Smooth muscle cell (in vitro differentiated cells): ENCODE results near the gene IQCH. TPM values are rescaled to one million over a fixed set of nuclear protein-coding genes. Genes with fewer than 3 reads are reported as not detected.

Source experiments
- DNase-seq: peaks from one replicate; lab custom pipeline; 2025; ENCODE audit not compliant: unreplicated experiment; lab: John Stamatoyannopoulos, UW
- H2AFZ ChIP-seq: fragments of 200-600 bp; sonication (generic); 2 replicates; pipeline ENCODE4 v1.6.0; 2016; ENCODE audit warnings: antibody characterized with exemption, low read depth, mild to moderate bottlenecking
- H3F3A ChIP-seq: fragments of 200-600 bp; sonication (generic); 2 replicates; pipeline ENCODE4 v1.6.0; 2017; ENCODE audit warnings: antibody characterized with exemption, low read depth
- H3K27ac ChIP-seq: fragments of 200-600 bp; sonication (generic); 2 replicates; pipeline ENCODE4 v1.5.1; 2016; ENCODE audit warnings: low read depth, mild to moderate bottlenecking
- H3K27me3 ChIP-seq: fragments of 200-600 bp; sonication (generic); 2 replicates; pipeline ENCODE4 v1.6.1; 2016; ENCODE audit warnings: low read depth, mild to moderate bottlenecking
- H3K36me3 ChIP-seq: fragments of 200-600 bp; sonication (generic); 2 replicates; pipeline ENCODE4 v1.5.1; 2016; ENCODE audit warnings: low read depth
- H3K4me1 ChIP-seq: fragments of 200-600 bp; sonication (generic); 2 replicates; pipeline ENCODE4 v1.5.1; 2016; ENCODE audit warnings: low read depth
- H3K4me2 ChIP-seq: fragments of 200-600 bp; sonication (generic); 2 replicates; pipeline ENCODE4 v1.6.0; 2016; ENCODE audit warnings: mild to moderate bottlenecking
- H3K4me3 ChIP-seq: fragments of 200-600 bp; sonication (generic); 2 replicates; pipeline ENCODE4 v1.5.1; 2016; ENCODE audit warnings: mild to moderate bottlenecking
- H3K79me2 ChIP-seq: fragments of 200-600 bp; sonication (generic); 2 replicates; pipeline ENCODE4 v1.6.0; 2016; ENCODE audit warnings: low read depth, mild to moderate bottlenecking
- H3K9ac ChIP-seq: fragments of 200-600 bp; sonication (generic); 2 replicates; pipeline ENCODE4 v1.6.0; 2016; ENCODE audit warnings: low read depth
- H3K9me3 ChIP-seq: fragments of 200-600 bp; sonication (generic); replicated peaks from 2 replicates; pipeline ENCODE4 v1.5.1; 2016; ENCODE audit warnings: low read depth
- H4K20me1 ChIP-seq: fragments of 200-600 bp; sonication (generic); 2 replicates; pipeline ENCODE4 v1.6.0; 2016; ENCODE audit warnings: low read depth
- CTCF ChIP-seq: fragments of 200-600 bp; sonication (generic); IDR thresholded peaks from 2 replicates; pipeline ENCODE4 v1.5.1; 2017; ENCODE audit warnings: borderline replicate concordance, mild to moderate bottlenecking, antibody characterized with exemption; ENCODE audit not compliant: insufficient read depth, poor library complexity, severe bottlenecking
- WGBS: methylation state at CpG from one replicate; pipeline ENCODE4 v1.1.7; 2016; ENCODE audit warnings: low lambda C conversion rate; 5-methylcytosine and 5-hydroxymethylcytosine counted together
- polyA plus RNA-seq: library from polyadenylated mRNA; unstranded; fragments of >200 nt; fragmentation: Nextera tagmentation; extraction: Ambion mirVana; gene quantifications from 2 replicates; pipeline ENCODE4 v1.2.1, GENCODE V29; 2016
- total RNA-seq: library from RNA; depleted of rRNA; stranded (reverse); fragments of >200 nt; gene quantifications from 2 replicates; pipeline ENCODE4 v1.2.3, GENCODE V29; 2014

IQCH gene
- total and polyA plus RNA-seq, 2 experiments from 2014 or later: 0.86 to 2.9 TPM

- WGBS: 81% methylated on average over 5 of the region's 5 CpGs
- H2AFZ ChIP-seq: no peak overlapping the region
These were observed 251.3 kb downstream of the IQCH start for GRCh38 chr15:67505675-67506572.

GRCh38 chr15:67506775-67507747 is 252.5 kb downstream of the IQCH start:
- no peak overlapping the region for H3K4me3 ChIP-seq

More at GRCh38 chr15:67505675-67506572, 251.3 kb downstream of the IQCH start:
- H3K36me3 ChIP-seq: no peaks in the 10 kb centered on the region
- H3K27ac ChIP-seq: no peak overlapping the region
- no peak for TF ChIP-seq CTCF
- H3K4me1 ChIP-seq: peaks cover 15% of the 10 kb centered on the region
- H3K9me3 ChIP-seq: no peaks in the 10 kb centered on the region
- H3K79me2 ChIP-seq: no peaks in the 10 kb centered on the region
- DNase-seq: no peak
- no peak overlapping the region for H3K4me3 ChIP-seq
- H4K20me1 ChIP-seq: no peaks in the 10 kb centered on the region
- H3F3A ChIP-seq: no peaks in the 10 kb centered on the region
- no peak overlapping the region for H3K4me2 ChIP-seq
- no peaks in the 10 kb centered on the region for H3K27me3 ChIP-seq
- no peak overlapping the region for H3K9ac ChIP-seq

GRCh38 chr15:67508407-67508806 is 253.8 kb downstream of the IQCH start:
- DNase-seq: no peak
- H3K27ac ChIP-seq: no peak overlapping the region
- TF ChIP-seq CTCF: no peak
- WGBS: 96% methylated on average over 3 of the region's 3 CpGs
- H3K4me1 ChIP-seq: no peaks in the 10 kb centered on the region
- H3K9me3 ChIP-seq: no peaks in the 10 kb centered on the region
- H2AFZ ChIP-seq: no peak overlapping the region
- H3F3A ChIP-seq: no peaks in the 10 kb centered on the region
- no peaks in the 10 kb centered on the region for H3K79me2 ChIP-seq
- no peaks in the 10 kb centered on the region for H3K27me3 ChIP-seq
- no peaks in the 10 kb centered on the region for H4K20me1 ChIP-seq
- no peak overlapping the region for H3K9ac ChIP-seq
- no peak overlapping the region for H3K4me2 ChIP-seq
- H3K4me3 ChIP-seq: no peak overlapping the region
- no peaks in the 10 kb centered on the region for H3K36me3 ChIP-seq

More at GRCh38 chr15:67506775-67507747, 252.5 kb downstream of the IQCH start:
- H3K4me1 ChIP-seq: peaks cover 6% of the 10 kb centered on the region
- no peaks in the 10 kb centered on the region for H3K9me3 ChIP-seq
- no peak overlapping the region for H3K9ac ChIP-seq
- H4K20me1 ChIP-seq: no peaks in the 10 kb centered on the region
- H3K36me3 ChIP-seq: no peaks in the 10 kb centered on the region
- WGBS: 92% methylated on average over 11 of the region's 11 CpGs
- H3F3A ChIP-seq: no peaks in the 10 kb centered on the region
- no peak overlapping the region for H2AFZ ChIP-seq
- no peak overlapping the region for H3K4me2 ChIP-seq
- H3K27ac ChIP-seq: no peak overlapping the region
- no peaks in the 10 kb centered on the region for H3K79me2 ChIP-seq
- no peaks in the 10 kb centered on the region for H3K27me3 ChIP-seq
- DNase-seq: no peak
- no peak for TF ChIP-seq CTCF
